ENCODE results near the gene AHI1.

- TF ChIP-seq, protein P1, sequence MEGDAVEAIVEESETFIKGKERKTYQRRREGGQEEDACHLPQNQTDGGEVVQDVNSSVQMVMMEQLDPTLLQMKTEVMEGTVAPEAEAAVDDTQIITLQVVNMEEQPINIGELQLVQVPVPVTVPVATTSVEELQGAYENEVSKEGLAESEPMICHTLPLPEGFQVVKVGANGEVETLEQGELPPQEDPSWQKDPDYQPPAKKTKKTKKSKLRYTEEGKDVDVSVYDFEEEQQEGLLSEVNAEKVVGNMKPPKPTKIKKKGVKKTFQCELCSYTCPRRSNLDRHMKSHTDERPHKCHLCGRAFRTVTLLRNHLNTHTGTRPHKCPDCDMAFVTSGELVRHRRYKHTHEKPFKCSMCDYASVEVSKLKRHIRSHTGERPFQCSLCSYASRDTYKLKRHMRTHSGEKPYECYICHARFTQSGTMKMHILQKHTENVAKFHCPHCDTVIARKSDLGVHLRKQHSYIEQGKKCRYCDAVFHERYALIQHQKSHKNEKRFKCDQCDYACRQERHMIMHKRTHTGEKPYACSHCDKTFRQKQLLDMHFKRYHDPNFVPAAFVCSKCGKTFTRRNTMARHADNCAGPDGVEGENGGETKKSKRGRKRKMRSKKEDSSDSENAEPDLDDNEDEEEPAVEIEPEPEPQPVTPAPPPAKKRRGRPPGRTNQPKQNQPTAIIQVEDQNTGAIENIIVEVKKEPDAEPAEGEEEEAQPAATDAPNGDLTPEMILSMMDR (IDR thresholded peaks at IDR 0.05; ENCODE audit: low read depth, low read length) = no peak
- TF ChIP-seq POLR2A (IDR thresholded peaks at IDR 0.05; ENCODE audit: extremely low read depth, insufficient read length) = no peak
Measured at GRCh38 chr6:135385299-135385698, 112.2 kb downstream of the AHI1 start.
